ENCODE data around the gene IPCEF1.
"Not testable (repeated sequence)": the region's sequence is repeated elsewhere in the genome, so short reads cannot be mapped to it uniquely, and the experiment has no call there.

Gene IPCEF1

GRCh38 chr6:154371281-154371680, 14.7 kb upstream of the IPCEF1 start:
- DNase-seq, result no peak

- no peak for DNase-seq
Observed at GRCh38 chr6:154370545-154370944, 13.9 kb upstream of the IPCEF1 start.

- no peak for DNase-seq
Observed at GRCh38 chr6:154367839-154368695, 11.5 kb upstream of the IPCEF1 start.

- no peak for DNase-seq
Observed at GRCh38 chr6:154367336-154367735, 10.7 kb upstream of the IPCEF1 start.

GRCh38 chr6:154363821-154364220, 7.2 kb upstream of the IPCEF1 start:
- DNase-seq, result no peak

- no peak for DNase-seq
Observed at GRCh38 chr6:154361476-154361875, 4.9 kb upstream of the IPCEF1 start.

- no peak for DNase-seq
Observed at GRCh38 chr6:154360476-154360875, 3.9 kb upstream of the IPCEF1 start.

GRCh38 chr6:154359679-154360078, 3.1 kb upstream of the IPCEF1 start:
- no peak for DNase-seq

- DNase-seq, result no peak
Observed at GRCh38 chr6:154359161-154359574, 2.6 kb upstream of the IPCEF1 start.

GRCh38 chr6:154358019-154358545, 1.5 kb upstream of the IPCEF1 start:
- no peak for DNase-seq

- DNase-seq, result no peak
Observed at GRCh38 chr6:154356113-154356512, 490 bp downstream of the IPCEF1 start.

- no peak for DNase-seq
Observed at GRCh38 chr6:154354265-154354777, 2.3 kb downstream of the IPCEF1 start.

- no peak for DNase-seq
Observed at GRCh38 chr6:154353626-154354025, 3.0 kb downstream of the IPCEF1 start.

GRCh38 chr6:154352898-154353585, 3.6 kb downstream of the IPCEF1 start:
- DNase-seq, result no peak

- DNase-seq, result no peak
Observed at GRCh38 chr6:154350293-154350692, 6.3 kb downstream of the IPCEF1 start.

- no peak for DNase-seq
Observed at GRCh38 chr6:154347981-154348380, 8.6 kb downstream of the IPCEF1 start.

GRCh38 chr6:154345811-154346210, 10.8 kb downstream of the IPCEF1 start:
- no peak for DNase-seq

- DNase-seq, result no peak
Observed at GRCh38 chr6:154343473-154344308, 12.9 kb downstream of the IPCEF1 start.

GRCh38 chr6:154341871-154342270, 14.7 kb downstream of the IPCEF1 start:
- DNase-seq, result no peak

GRCh38 chr6:154341336-154341735, 15.3 kb downstream of the IPCEF1 start:
- DNase-seq, result no peak

- DNase-seq, result no peak
Observed at GRCh38 chr6:154337406-154338005, 19.1 kb downstream of the IPCEF1 start.

GRCh38 chr6:154334147-154334546, 22.5 kb downstream of the IPCEF1 start:
- not testable (repeated sequence) for DNase-seq

All from activated CD8-positive, alpha-beta memory T cell treated with anti-CD3 and anti-CD28 coated beads, Interleukin-2, amount 50 U/mL, for 48 hours (primary cell).